Hippocampal formation (tissue), 2 donors: ENCODE measurements around the gene CNPPD1.

ENCODE experiments used
- DNase-seq, 2 donors: peaks; one replicate each; lab custom pipeline; 2025; lab: John Stamatoyannopoulos, UW

CNPPD1 gene

GRCh38 chr2:219179601-219180465 is 3.1 kb upstream of the CNPPD1 start:
- DNase-seq, result no peak

GRCh38 chr2:219178377-219179175 is 1.9 kb upstream of the CNPPD1 start:
- DNase-seq, result peak in 1 of 2 donors; percentile 54

GRCh38 chr2:219177552-219178376 is 1.0 kb upstream of the CNPPD1 start, which contains the start of gene RETREG2:
TSS of gene RETREG2 (plus strand) at chr2:219178275. CDS start at chr2:219178353, 78 bp downstream.
- peak; percentile 81 to 85 for DNase-seq

- peak in 1 of 2 donors; percentile 65 for DNase-seq
Observed at GRCh38 chr2:219175928-219176817, 552 bp downstream of the CNPPD1 start.

GRCh38 chr2:219175486-219175885 is 1.2 kb downstream of the CNPPD1 start:
- DNase-seq, result no peak

GRCh38 chr2:219174801-219175200 is 1.9 kb downstream of the CNPPD1 start:
- DNase-seq, result no peak

- DNase-seq, result no peak
Observed at GRCh38 chr2:219174146-219174545, 2.6 kb downstream of the CNPPD1 start.

- no peak for DNase-seq
Observed at GRCh38 chr2:219173176-219173575, 3.5 kb downstream of the CNPPD1 start.

- DNase-seq, result no peak
Observed at GRCh38 chr2:219172231-219173154, 4.2 kb downstream of the CNPPD1 start.

- DNase-seq, result peak; percentile 10 to 40
Observed at GRCh38 chr2:219171231-219171651, 5.5 kb downstream of the CNPPD1 start.

GRCh38 chr2:219169930-219170654 is 6.6 kb downstream of the CNPPD1 start, which contains the start of gene SLC23A3:
TSS of gene SLC23A3 (minus strand) at chr2:219170029. CDS start at chr2:219169984, 45 bp downstream.
- no peak for DNase-seq

- DNase-seq, result no peak
Observed at GRCh38 chr2:219168932-219169331, 7.8 kb downstream of the CNPPD1 start.

- no peak for DNase-seq
Observed at GRCh38 chr2:219168526-219168925, 8.2 kb downstream of the CNPPD1 start.

GRCh38 chr2:219167997-219168396 is 8.7 kb downstream of the CNPPD1 start:
- DNase-seq, result no peak

GRCh38 chr2:219165058-219165911 is 11.4 kb downstream of the CNPPD1 start:
- no peak for DNase-seq

GRCh38 chr2:219163156-219163555 is 13.6 kb downstream of the CNPPD1 start:
- no peak for DNase-seq

GRCh38 chr2:219161097-219161496 is 15.6 kb downstream of the CNPPD1 start:
- DNase-seq, result no peak
